GM23338 (cell line): ENCODE measurements around the gene KRTAP2-4.

ENCODE experiments used
- CREB1 ChIP-seq: fragments of 250-450 bp; sonication (Bioruptor Pico); IDR thresholded peaks from 2 replicates; pipeline ENCODE4 v1.5.0; 2020; ENCODE audit warnings: low read depth, mild to moderate bottlenecking, moderate library complexity
- CTCF ChIP-seq, 2 experiments: fragments of 200-600 bp in 1 of 2; sonication (generic) in 1 of 2; conservative IDR thresholded peaks; 2 replicates each; pipeline versions ENCODE4 v1.5.1 to v1.6.1; 2016 to 2017; ENCODE audit warnings: antibody characterized with exemption in 2 of 2, low read depth in 2 of 2, mild to moderate bottlenecking in 2 of 2, moderate library complexity in 1 of 2
- ETS1 ChIP-seq: IDR thresholded peaks from 2 replicates; pipeline ENCODE4 v1.6.1; 2016; ENCODE audit warnings: antibody characterized with exemption
- EZH2 ChIP-seq: fragments of 200-600 bp; sonication (generic); IDR thresholded peaks from one replicate; pipeline ENCODE4 v1.8.0; 2017; ENCODE audit warnings: antibody characterized with exemption, mild to moderate bottlenecking, low read depth; ENCODE audit not compliant: unreplicated experiment
- EZH2phosphoT487 ChIP-seq: fragments of 200-600 bp; sonication (generic); IDR thresholded peaks from one replicate; pipeline ENCODE4 v1.8.1; 2018; ENCODE audit warnings: antibody characterized with exemption; ENCODE audit not compliant: unreplicated experiment
- POLR2AphosphoS5 ChIP-seq: IDR thresholded peaks from 2 replicates; pipeline ENCODE4 v1.6.1; 2016; ENCODE audit warnings: antibody characterized with exemption, low read depth
- TF ChIP-seq, protein P1 (sequence below): IDR thresholded peaks from one replicate; pipeline ENCODE4 v1.6.1; 2018; ENCODE audit warnings: antibody characterized with exemption; ENCODE audit not compliant: unreplicated experiment
- TF ChIP-seq, protein P2 (sequence below): fragments of 250-450 bp; sonication (Bioruptor Pico); IDR thresholded peaks from 2 replicates; pipeline ENCODE4 v1.5.0; 2020; ENCODE audit warnings: mild to moderate bottlenecking, moderate library complexity

- TF ChIP-seq CTCF (conservative IDR thresholded peaks at IDR 0.05; ENCODE audit: low read depth in 2 of 2) (no peak), CREB1 (CRISPR knock-in tag) (no peak), EZH2phosphoT487 (no peak), EZH2 (no peak), ETS1 (no peak), POLR2AphosphoS5 (no peak)
- TF ChIP-seq, protein P1, sequence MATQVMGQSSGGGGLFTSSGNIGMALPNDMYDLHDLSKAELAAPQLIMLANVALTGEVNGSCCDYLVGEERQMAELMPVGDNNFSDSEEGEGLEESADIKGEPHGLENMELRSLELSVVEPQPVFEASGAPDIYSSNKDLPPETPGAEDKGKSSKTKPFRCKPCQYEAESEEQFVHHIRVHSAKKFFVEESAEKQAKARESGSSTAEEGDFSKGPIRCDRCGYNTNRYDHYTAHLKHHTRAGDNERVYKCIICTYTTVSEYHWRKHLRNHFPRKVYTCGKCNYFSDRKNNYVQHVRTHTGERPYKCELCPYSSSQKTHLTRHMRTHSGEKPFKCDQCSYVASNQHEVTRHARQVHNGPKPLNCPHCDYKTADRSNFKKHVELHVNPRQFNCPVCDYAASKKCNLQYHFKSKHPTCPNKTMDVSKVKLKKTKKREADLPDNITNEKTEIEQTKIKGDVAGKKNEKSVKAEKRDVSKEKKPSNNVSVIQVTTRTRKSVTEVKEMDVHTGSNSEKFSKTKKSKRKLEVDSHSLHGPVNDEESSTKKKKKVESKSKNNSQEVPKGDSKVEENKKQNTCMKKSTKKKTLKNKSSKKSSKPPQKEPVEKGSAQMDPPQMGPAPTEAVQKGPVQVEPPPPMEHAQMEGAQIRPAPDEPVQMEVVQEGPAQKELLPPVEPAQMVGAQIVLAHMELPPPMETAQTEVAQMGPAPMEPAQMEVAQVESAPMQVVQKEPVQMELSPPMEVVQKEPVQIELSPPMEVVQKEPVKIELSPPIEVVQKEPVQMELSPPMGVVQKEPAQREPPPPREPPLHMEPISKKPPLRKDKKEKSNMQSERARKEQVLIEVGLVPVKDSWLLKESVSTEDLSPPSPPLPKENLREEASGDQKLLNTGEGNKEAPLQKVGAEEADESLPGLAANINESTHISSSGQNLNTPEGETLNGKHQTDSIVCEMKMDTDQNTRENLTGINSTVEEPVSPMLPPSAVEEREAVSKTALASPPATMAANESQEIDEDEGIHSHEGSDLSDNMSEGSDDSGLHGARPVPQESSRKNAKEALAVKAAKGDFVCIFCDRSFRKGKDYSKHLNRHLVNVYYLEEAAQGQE, result no peak
- TF ChIP-seq, protein P2, sequence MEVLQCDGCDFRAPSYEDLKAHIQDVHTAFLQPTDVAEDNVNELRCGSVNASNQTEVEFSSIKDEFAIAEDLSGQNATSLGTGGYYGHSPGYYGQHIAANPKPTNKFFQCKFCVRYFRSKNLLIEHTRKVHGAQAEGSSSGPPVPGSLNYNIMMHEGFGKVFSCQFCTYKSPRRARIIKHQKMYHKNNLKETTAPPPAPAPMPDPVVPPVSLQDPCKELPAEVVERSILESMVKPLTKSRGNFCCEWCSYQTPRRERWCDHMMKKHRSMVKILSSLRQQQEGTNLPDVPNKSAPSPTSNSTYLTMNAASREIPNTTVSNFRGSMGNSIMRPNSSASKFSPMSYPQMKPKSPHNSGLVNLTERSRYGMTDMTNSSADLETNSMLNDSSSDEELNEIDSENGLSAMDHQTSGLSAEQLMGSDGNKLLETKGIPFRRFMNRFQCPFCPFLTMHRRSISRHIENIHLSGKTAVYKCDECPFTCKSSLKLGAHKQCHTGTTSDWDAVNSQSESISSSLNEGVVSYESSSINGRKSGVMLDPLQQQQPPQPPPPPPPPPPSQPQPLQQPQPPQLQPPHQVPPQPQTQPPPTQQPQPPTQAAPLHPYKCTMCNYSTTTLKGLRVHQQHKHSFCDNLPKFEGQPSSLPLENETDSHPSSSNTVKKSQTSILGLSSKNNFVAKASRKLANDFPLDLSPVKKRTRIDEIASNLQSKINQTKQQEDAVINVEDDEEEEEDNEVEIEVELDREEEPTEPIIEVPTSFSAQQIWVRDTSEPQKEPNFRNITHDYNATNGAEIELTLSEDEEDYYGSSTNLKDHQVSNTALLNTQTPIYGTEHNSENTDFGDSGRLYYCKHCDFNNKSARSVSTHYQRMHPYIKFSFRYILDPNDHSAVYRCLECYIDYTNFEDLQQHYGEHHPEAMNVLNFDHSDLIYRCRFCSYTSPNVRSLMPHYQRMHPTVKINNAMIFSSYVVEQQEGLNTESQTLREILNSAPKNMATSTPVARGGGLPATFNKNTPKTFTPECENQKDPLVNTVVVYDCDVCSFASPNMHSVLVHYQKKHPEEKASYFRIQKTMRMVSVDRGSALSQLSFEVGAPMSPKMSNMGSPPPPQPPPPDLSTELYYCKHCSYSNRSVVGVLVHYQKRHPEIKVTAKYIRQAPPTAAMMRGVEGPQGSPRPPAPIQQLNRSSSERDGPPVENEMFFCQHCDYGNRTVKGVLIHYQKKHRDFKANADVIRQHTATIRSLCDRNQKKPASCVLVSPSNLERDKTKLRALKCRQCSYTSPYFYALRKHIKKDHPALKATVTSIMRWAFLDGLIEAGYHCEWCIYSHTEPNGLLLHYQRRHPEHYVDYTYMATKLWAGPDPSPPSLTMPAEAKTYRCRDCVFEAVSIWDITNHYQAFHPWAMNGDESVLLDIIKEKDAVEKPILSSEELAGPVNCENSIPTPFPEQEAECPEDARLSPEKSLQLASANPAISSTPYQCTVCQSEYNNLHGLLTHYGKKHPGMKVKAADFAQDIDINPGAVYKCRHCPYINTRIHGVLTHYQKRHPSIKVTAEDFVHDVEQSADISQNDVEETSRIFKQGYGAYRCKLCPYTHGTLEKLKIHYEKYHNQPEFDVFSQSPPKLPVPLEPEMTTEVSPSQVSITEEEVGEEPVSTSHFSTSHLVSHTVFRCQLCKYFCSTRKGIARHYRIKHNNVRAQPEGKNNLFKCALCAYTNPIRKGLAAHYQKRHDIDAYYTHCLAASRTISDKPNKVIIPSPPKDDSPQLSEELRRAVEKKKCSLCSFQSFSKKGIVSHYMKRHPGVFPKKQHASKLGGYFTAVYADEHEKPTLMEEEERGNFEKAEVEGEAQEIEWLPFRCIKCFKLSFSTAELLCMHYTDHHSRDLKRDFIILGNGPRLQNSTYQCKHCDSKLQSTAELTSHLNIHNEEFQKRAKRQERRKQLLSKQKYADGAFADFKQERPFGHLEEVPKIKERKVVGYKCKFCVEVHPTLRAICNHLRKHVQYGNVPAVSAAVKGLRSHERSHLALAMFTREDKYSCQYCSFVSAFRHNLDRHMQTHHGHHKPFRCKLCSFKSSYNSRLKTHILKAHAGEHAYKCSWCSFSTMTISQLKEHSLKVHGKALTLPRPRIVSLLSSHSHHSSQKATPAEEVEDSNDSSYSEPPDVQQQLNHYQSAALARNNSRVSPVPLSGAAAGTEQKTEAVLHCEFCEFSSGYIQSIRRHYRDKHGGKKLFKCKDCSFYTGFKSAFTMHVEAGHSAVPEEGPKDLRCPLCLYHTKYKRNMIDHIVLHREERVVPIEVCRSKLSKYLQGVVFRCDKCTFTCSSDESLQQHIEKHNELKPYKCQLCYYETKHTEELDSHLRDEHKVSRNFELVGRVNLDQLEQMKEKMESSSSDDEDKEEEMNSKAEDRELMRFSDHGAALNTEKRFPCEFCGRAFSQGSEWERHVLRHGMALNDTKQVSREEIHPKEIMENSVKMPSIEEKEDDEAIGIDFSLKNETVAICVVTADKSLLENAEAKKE (CRISPR knock-in tag), result no peak
Measured at GRCh38 chr17:41058741-41059140, 6.9 kb downstream of the KRTAP2-4 start.
